ENCODE results near the gene RBBP9.

DNA sequence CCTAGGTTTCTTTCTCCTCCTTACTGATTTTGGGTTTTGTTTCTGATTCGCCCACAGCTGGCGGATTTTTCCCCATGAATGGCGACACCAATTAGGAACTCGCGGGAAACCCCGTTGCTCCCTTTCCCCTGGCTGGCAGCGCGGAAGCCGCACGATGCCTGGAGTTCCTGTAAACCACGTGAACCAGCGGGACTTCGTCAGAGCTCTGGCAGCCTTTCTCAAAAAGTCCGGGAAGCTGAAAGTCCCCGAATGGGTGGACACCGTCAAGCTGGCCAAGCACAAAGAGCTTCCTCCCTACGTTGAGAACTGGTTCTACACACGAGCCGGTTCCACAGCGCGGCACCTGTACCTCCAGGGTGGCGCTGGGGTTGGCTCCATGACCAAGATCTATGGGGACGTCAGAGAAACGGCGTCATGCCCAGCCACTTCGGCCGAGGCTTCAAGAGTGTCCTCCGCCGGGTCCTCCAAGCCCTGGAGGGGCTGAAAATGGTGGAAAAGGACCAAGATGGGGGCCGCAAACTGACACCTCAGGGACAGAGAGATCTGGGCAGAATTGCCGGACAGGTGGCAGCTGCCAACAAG, 7.5 kb upstream of the RBBP9 start:
- TF ChIP-seq, protein P1, sequence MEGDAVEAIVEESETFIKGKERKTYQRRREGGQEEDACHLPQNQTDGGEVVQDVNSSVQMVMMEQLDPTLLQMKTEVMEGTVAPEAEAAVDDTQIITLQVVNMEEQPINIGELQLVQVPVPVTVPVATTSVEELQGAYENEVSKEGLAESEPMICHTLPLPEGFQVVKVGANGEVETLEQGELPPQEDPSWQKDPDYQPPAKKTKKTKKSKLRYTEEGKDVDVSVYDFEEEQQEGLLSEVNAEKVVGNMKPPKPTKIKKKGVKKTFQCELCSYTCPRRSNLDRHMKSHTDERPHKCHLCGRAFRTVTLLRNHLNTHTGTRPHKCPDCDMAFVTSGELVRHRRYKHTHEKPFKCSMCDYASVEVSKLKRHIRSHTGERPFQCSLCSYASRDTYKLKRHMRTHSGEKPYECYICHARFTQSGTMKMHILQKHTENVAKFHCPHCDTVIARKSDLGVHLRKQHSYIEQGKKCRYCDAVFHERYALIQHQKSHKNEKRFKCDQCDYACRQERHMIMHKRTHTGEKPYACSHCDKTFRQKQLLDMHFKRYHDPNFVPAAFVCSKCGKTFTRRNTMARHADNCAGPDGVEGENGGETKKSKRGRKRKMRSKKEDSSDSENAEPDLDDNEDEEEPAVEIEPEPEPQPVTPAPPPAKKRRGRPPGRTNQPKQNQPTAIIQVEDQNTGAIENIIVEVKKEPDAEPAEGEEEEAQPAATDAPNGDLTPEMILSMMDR (IDR thresholded peaks at IDR 0.05; ENCODE audit: low read depth, low read length) = no peak
- TF ChIP-seq MYC (IDR thresholded peaks at IDR 0.05; ENCODE audit: low read depth, low read length) = no peak

Measured in NB4 (cell line).